GM18520 (cell line): Measurements from ENCODE around the gene NAV3.
A peak's percentile ranks its signal among the peaks of the same experiment; 100 is the strongest.

Source experiments
- ATAC-seq: cut with Tn5 transposase; IDR thresholded peaks from one replicate; pipeline ENCODE4 v1.9.1; 2021; ENCODE audit not compliant: unreplicated experiment

The NAV3 gene

GRCh38 chr12:77919450-77919849 lies 88.8 kb downstream of the NAV3 start:
- ATAC-seq = no peak

- no peak for ATAC-seq
Measured at GRCh38 chr12:77923882-77924281, 93.2 kb downstream of the NAV3 start.

GRCh38 chr12:77924703-77925102 lies 94.0 kb downstream of the NAV3 start:
- no peak for ATAC-seq

GRCh38 chr12:77925536-77926108 lies 94.9 kb downstream of the NAV3 start:
- ATAC-seq = peak; percentile 99

GRCh38 chr12:77928078-77928477 lies 97.4 kb downstream of the NAV3 start:
- ATAC-seq = no peak

GRCh38 chr12:77932216-77932615 lies 101.5 kb downstream of the NAV3 start:
- ATAC-seq = no peak

GRCh38 chr12:77938301-77938700 lies 107.6 kb downstream of the NAV3 start:
- no peak for ATAC-seq

- ATAC-seq = no peak
Measured at GRCh38 chr12:77940011-77940423, 109.3 kb downstream of the NAV3 start.

GRCh38 chr12:77940567-77940966 lies 109.9 kb downstream of the NAV3 start:
- ATAC-seq = no peak

GRCh38 chr12:77941401-77941800 lies 110.7 kb downstream of the NAV3 start:
- ATAC-seq = no peak

GRCh38 chr12:77943466-77943865 lies 112.8 kb downstream of the NAV3 start:
- no peak for ATAC-seq

GRCh38 chr12:77946541-77947061 lies 115.9 kb downstream of the NAV3 start:
- ATAC-seq = no peak

GRCh38 chr12:77947330-77947729 lies 116.6 kb downstream of the NAV3 start:
- ATAC-seq = no peak

- no peak for ATAC-seq
Measured at GRCh38 chr12:77947746-77948145, 117.1 kb downstream of the NAV3 start.

GRCh38 chr12:77949943-77950342 lies 119.2 kb downstream of the NAV3 start:
- no peak for ATAC-seq

- no peak for ATAC-seq
Measured at GRCh38 chr12:77953528-77954205, 123.0 kb downstream of the NAV3 start.

GRCh38 chr12:77954206-77954555 lies 123.5 kb downstream of the NAV3 start:
- no peak for ATAC-seq

- ATAC-seq = no peak
Measured at GRCh38 chr12:77957062-77957461, 126.4 kb downstream of the NAV3 start.

- no peak for ATAC-seq
Measured at GRCh38 chr12:77963576-77964178, 133.0 kb downstream of the NAV3 start.

GRCh38 chr12:77965790-77966189 lies 135.1 kb downstream of the NAV3 start:
- no peak for ATAC-seq

- ATAC-seq = no peak
Measured at GRCh38 chr12:77968021-77968420, 137.3 kb downstream of the NAV3 start.

GRCh38 chr12:77968571-77968970 lies 137.9 kb downstream of the NAV3 start:
- no peak for ATAC-seq
